Measurements from ENCODE around the gene TMEM203. TPM values are rescaled to one million over a fixed set of nuclear protein-coding genes. Genes with fewer than 3 reads are reported as not detected.

Gene TMEM203
- total and polyA plus RNA-seq, 2 of the 13 experiments (the other 11 are each of a cell fraction or from before 2014, with no cell fraction given) = 23.4 to 36.7 TPM

DNA sequence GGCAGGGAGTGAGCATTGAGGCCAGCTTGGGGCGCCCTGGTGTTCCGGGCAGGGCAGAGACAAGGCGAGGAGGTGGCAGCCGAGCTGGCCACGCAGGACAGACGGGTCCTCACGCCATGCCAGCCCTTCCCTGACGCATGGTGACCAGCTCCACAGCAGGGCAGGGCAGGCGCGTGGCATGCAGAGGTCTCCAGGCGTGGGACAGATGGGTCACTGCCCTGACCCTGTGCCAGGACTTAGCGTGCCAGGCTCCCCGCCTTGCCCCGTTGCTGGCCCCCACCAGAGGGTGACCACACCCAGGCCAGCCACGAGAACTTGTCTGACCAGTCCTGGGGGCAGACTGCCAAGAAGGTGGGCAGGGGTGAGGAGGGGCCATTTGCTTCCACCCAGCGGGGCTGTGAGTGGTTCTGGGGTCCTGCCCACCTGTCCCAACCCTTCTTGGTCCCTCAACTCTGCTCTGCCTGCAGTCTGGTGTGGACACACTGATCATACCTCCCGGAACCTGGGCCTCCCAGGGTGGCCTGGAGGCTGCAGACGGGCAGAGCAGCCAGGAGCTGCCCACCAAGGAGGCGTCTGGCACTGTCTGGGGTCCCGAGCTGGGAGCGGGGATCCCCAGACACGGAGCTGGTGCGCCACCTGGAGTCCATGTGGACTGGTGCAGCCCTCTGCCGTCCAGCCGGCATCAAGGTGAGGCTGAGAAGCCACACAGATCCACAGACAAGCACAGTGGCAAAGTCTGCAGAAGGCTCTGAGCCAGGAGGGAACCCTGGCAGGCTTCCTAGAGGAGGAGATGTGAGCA is 21.8 kb upstream of the TMEM203 start, which contains the start of gene RNF224 (continued):
- TF ChIP-seq ZNF574 (CRISPR knock-in tag; IDR thresholded peaks at IDR 0.05) (peak; percentile 8), ZNF274 (CRISPR knock-in tag; IDR thresholded peaks at IDR 0.05) (0 out of 2 replicates have a peak, but pooled peaks have one; percentile 27), ZNF562 (CRISPR knock-in tag; IDR thresholded peaks at IDR 0.05; ENCODE audit: borderline replicate concordance) (no peak), ZNF883 (CRISPR knock-in tag; IDR thresholded peaks at IDR 0.05; ENCODE audit: not compliant biosample characterization) (peak; percentile 63), GATAD1 (CRISPR knock-in tag; IDR thresholded peaks at IDR 0.05) (peak; percentile 62), ELF3 (CRISPR knock-in tag; IDR thresholded peaks at IDR 0.05) (peak; percentile 21; the same call in 1 of the 2 replicates), ZNF343 (CRISPR knock-in tag; IDR thresholded peaks at IDR 0.05) (no peak), ZNF768 (CRISPR knock-in tag; IDR thresholded peaks at IDR 0.05) (0 out of 2 replicates have a peak, but pooled peaks have one; percentile 12), NFKB2 (CRISPR knock-in tag; IDR thresholded peaks at IDR 0.05; ENCODE audit: borderline replicate concordance) (peak; percentile 4; the same call in 1 of the 2 replicates), RXRA (CRISPR knock-in tag; IDR thresholded peaks at IDR 0.05) (peak; percentile 41), RXRB (CRISPR knock-in tag; IDR thresholded peaks at IDR 0.05; ENCODE audit: borderline replicate concordance) (peak; percentile 34; the same call in 1 of the 2 replicates), STAG1 (CRISPR knock-in tag; IDR thresholded peaks at IDR 0.05) (peak; percentile 98), REPIN1 (CRISPR knock-in tag; IDR thresholded peaks at IDR 0.05; ENCODE audit: borderline replicate concordance, low read depth) (0 out of 2 replicates have a peak, but pooled peaks have one; percentile 27), HOXA3 (CRISPR knock-in tag; IDR thresholded peaks at IDR 0.05) (0 out of 2 replicates have a peak, but pooled peaks have one; percentile 25), ZBTB38 (CRISPR knock-in tag; IDR thresholded peaks at IDR 0.05) (0 out of 2 replicates have a peak, but pooled peaks have one; percentile 17), ZIK1 (CRISPR knock-in tag; IDR thresholded peaks at IDR 0.05; ENCODE audit: borderline replicate concordance, low read depth) (0 out of 2 replicates have a peak, but pooled peaks have one; percentile 41), ZNF224 (CRISPR knock-in tag; IDR thresholded peaks at IDR 0.05) (no peak), ZNF629 (CRISPR knock-in tag; conservative IDR thresholded peaks at IDR 0.05) (0 out of 2 replicates have a peak, but pooled peaks have one; percentile 10), ZFP36 (IDR thresholded peaks at IDR 0.05; ENCODE audit: borderline replicate concordance, low read depth, low read length, partially characterized antibody) (peak; percentile 86), NR2F6 (IDR thresholded peaks at IDR 0.05) (no peak), NR2F6 (CRISPR knock-in tag; IDR thresholded peaks at IDR 0.05) (peak; percentile 22; the same call in 1 of the 2 replicates), RAD21 (CRISPR knock-in tag; IDR thresholded peaks at IDR 0.05) (peak; percentile 95), ZNF777 (CRISPR knock-in tag; IDR thresholded peaks at IDR 0.05) (peak; percentile 82), KDM5B (CRISPR knock-in tag; IDR thresholded peaks at IDR 0.05; ENCODE audit: borderline replicate concordance) (no peak), RBM22 (optimal IDR thresholded peaks at IDR 0.05; ENCODE audit: low read length) (peak; percentile 47), ZNF713 (CRISPR knock-in tag; IDR thresholded peaks at IDR 0.05) (no peak), KDM3A (CRISPR knock-in tag; IDR thresholded peaks at IDR 0.05; ENCODE audit: low read depth) (0 out of 2 replicates have a peak, but pooled peaks have one; percentile 20), MIER3 (CRISPR knock-in tag; IDR thresholded peaks at IDR 0.05; ENCODE audit: borderline replicate concordance) (0 out of 2 replicates have a peak, but pooled peaks have one; percentile 59), FOXO1 (CRISPR knock-in tag; IDR thresholded peaks at IDR 0.05) (peak; percentile 29; the same call in 1 of the 2 replicates), ZNF772 (CRISPR knock-in tag; IDR thresholded peaks at IDR 0.05) (peak; percentile 10; the same call in 1 of the 2 replicates), ZBTB3 (CRISPR knock-in tag; IDR thresholded peaks at IDR 0.05; ENCODE audit: borderline replicate concordance, low read depth) (no peak)
